GM12875 (cell line): ENCODE measurements around the gene TANGO6.

Experiments
- H3K4me3 ChIP-seq: one replicate; pipeline ENCODE4 v1.5.1; 2011; ENCODE audit warnings: low read depth, low read length, control low read depth
- CTCF ChIP-seq: IDR thresholded peaks from 2 replicates; pipeline ENCODE4 v1.5.1; 2011; ENCODE audit warnings: low read depth, mild to moderate bottlenecking, control low read depth, inconsistent platforms, low read length, moderate library complexity, borderline replicate concordance; ENCODE audit not compliant: insufficient read depth

TANGO6 gene

GRCh38 chr16:68898026-68898425, 54.7 kb downstream of the TANGO6 start:
- H3K4me3 ChIP-seq, result no peak overlapping the region
- TF ChIP-seq CTCF, result no peak

GRCh38 chr16:68900009-68900408, 56.7 kb downstream of the TANGO6 start:
- TF ChIP-seq CTCF, result no peak
- H3K4me3 ChIP-seq, result no peak overlapping the region

- TF ChIP-seq CTCF, result peak; percentile 42; the same call in 1 of the 2 replicates
- H3K4me3 ChIP-seq, result no peak overlapping the region
These were observed 59.0 kb downstream of the TANGO6 start for GRCh38 chr16:68902003-68902968.

- no peak for TF ChIP-seq CTCF
- H3K4me3 ChIP-seq, result no peak overlapping the region
These were observed 59.6 kb downstream of the TANGO6 start for GRCh38 chr16:68902969-68903345.

- TF ChIP-seq CTCF, result no peak
- H3K4me3 ChIP-seq, result no peak overlapping the region
These were observed 64.0 kb downstream of the TANGO6 start for GRCh38 chr16:68907297-68907696.

- no peak overlapping the region for H3K4me3 ChIP-seq
These were observed 64.5 kb downstream of the TANGO6 start for GRCh38 chr16:68907781-68908181.

More at GRCh38 chr16:68907781-68908181, 64.5 kb downstream of the TANGO6 start:
- no peak for TF ChIP-seq CTCF
